ENCODE measurements around the gene TBC1D16. TPM values are rescaled to one million over a fixed set of nuclear protein-coding genes. Genes with fewer than 3 reads are reported as not detected.
A peak's percentile ranks its signal among the peaks of the same experiment; 100 is the strongest.

TBC1D16 gene
- total RNA-seq, 4 donors from 2014 or later = 6.4 to 20.2 (median 11.5) TPM

DNA sequence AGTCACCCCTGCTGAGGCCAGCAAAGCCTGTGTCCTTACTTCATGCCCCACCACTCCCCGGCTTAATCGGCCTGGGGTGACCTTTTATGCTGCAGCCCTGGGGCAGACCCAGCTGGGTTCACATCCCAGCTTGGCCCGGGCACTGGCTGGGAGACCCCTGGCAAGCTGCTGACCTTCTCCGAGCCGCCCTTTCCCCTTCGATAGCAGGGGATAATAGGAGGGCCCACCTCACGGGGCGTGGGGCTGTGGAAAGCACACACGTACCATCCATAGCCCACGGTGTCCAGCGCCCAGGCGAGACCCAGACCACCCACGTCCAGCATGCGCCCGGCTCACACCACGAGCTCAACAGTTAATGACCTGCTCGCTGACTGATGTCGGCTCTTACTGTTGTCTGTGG, 26.8 kb downstream of the TBC1D16 start:
- Histone ChIP-seq H3K4me1 (peaks cover 6 to 22% (median 7%) of the 10 kb centered on the region in 3 donors), H3K27ac (no peak overlapping the region), H3K36me3 (peaks cover 7 to 53% (median 13%) of the 10 kb centered on the region in 3 donors), H3K4me3 (no peak overlapping the region), H3K9me3 (no peaks in the 10 kb centered on the region), H3K27me3 (no peaks in the 10 kb centered on the region)
- intact Hi-C loops (cut with DNase I) = no loop called here
- DNase-seq = no peak
- no peak for TF ChIP-seq POLR2A (IDR thresholded peaks at IDR 0.05)
- TF ChIP-seq, protein P1, sequence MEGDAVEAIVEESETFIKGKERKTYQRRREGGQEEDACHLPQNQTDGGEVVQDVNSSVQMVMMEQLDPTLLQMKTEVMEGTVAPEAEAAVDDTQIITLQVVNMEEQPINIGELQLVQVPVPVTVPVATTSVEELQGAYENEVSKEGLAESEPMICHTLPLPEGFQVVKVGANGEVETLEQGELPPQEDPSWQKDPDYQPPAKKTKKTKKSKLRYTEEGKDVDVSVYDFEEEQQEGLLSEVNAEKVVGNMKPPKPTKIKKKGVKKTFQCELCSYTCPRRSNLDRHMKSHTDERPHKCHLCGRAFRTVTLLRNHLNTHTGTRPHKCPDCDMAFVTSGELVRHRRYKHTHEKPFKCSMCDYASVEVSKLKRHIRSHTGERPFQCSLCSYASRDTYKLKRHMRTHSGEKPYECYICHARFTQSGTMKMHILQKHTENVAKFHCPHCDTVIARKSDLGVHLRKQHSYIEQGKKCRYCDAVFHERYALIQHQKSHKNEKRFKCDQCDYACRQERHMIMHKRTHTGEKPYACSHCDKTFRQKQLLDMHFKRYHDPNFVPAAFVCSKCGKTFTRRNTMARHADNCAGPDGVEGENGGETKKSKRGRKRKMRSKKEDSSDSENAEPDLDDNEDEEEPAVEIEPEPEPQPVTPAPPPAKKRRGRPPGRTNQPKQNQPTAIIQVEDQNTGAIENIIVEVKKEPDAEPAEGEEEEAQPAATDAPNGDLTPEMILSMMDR (IDR thresholded peaks at IDR 0.05) = no peak
- 67 to 80% methylated on average over 12 to 13 of the region's 18 CpGs for WGBS, 2 donors

DNA sequence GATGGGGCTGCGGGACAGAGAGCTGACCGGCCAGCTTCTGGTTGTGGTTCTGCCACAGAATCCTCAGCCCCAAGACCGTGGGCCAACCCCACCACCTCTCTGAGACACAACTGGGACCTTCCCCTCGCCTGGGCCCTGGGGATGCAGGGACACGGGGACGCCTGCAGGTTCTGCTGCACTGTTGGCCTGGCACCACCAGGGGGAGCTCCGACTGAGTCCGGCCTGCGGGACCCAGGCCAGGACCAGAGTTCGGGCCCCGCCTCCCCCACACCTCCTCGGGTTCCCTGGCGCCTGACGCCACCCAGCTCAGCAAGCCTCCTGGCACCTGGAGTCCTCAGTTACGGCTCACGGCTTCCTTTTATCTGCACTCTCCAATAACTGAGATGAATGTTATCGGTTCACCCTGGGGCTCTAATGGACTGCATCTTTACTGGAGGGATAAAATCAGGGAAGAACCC, 27.3 kb downstream of the TBC1D16 start:
- Histone ChIP-seq H3K27me3 (no peaks in the 10 kb centered on the region), H3K4me1 (peaks cover 6 to 22% (median 7%) of the 10 kb centered on the region in 3 donors), H3K9me3 (no peaks in the 10 kb centered on the region), H3K27ac (no peak overlapping the region), H3K4me3 (peak overlapping the region in 1 of 4 donors; percentile 8), H3K36me3 (peaks cover 7 to 49% (median 13%) of the 10 kb centered on the region in 3 donors)
- WGBS, 2 donors = 3 to 20% methylated on average over 6 to 8 of the region's 17 CpGs
- no peak for TF ChIP-seq POLR2A (IDR thresholded peaks at IDR 0.05)
- TF ChIP-seq, protein P1 (IDR thresholded peaks at IDR 0.05) = peak; percentile 90 to 98 (median 96)
- no peak for DNase-seq
- intact Hi-C loops (cut with DNase I) = no loop called here

DNA sequence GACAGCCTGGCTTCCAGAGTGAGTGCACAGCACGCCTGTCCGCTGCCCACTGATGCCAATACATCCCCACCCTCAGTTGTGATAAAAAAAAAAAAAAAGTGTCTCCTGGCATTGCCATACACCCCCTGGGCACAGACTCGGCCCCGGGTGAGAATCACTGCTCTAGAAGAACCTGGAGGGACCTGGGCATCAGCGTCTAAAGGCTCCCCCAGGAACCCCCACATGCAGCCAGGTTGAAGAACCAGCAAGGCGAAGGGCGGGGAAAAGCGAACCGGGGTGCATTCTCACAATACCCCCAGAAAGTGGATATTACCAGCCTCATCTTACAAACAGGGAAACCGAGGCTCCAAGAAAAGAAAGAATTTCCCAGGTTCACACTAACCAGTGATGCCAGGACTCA, 27.7 kb downstream of the TBC1D16 start:
- H3K4me1 ChIP-seq = peaks cover 6 to 22% (median 7%) of the 10 kb centered on the region in 3 donors
- peaks cover 7 to 48% (median 9%) of the 10 kb centered on the region in 3 donors for H3K36me3 ChIP-seq
- intact Hi-C loops (cut with DNase I) = no loop called here
- no peaks in the 10 kb centered on the region for H3K27me3 ChIP-seq
- H3K9me3 ChIP-seq = no peaks in the 10 kb centered on the region
- DNase-seq = no peak
- no peak for TF ChIP-seq POLR2A (IDR thresholded peaks at IDR 0.05)
- TF ChIP-seq, protein P1 (IDR thresholded peaks at IDR 0.05) = no peak
- no peak overlapping the region for H3K4me3 ChIP-seq
- no peak overlapping the region for H3K27ac ChIP-seq
- WGBS, 2 donors = 69 to 82% methylated on average over 7 to 8 of the region's 10 CpGs

DNA sequence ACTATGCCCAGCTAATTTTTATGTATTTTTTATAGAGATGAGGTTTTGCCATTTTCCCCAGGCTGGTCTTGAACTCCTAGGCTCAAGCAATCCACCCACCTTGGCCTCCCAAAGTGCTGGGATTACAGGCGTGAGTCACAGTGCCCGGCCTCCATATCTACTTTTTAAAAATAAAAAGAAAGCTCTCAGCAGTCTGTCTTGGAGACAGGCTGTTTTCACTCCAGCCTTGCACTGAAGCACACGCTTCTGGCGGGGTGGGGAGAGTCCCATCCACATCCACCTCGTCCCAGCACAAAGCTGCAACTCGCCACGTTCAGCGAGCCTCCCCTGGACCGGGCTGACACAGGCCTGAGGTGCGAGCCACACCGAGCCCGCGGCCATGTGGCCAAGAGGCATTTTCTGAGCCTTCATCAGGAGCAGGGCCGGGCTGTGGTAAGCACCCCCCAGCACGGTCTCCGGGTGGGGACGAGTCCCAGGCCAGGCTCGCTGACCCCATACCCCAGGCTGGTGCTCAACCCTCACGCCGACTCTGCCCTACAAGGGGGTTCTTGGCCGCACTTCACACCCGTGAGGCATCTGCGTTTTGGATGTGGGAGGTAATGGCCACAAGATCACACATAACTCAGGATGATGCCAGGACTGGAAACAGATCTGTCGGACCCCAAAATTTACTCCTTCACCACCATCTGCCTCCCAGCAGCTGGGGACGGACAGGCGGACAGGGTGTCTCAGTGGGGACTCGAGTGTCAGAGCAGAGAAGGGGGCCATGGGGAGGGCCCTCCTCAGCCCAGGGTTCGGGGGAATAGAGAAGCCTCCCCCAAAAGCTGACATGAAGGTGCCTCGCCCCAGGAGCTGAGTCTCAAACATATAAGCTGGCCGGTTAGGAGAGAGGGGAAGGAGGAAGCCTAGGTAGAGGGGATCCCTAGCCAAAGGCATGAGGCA, 28.6 kb downstream of the TBC1D16 start:
- intact Hi-C loops (cut with DNase I) = no loop called here
- no peak for DNase-seq

More for the DNA sequence above, 28.6 kb downstream of the TBC1D16 start:
- TF ChIP-seq POLR2A (IDR thresholded peaks at IDR 0.05) = no peak
- TF ChIP-seq, protein P1 (IDR thresholded peaks at IDR 0.05) = no peak
- Histone ChIP-seq H3K9me3 (no peaks in the 10 kb centered on the region), H3K4me1 (peaks cover 6 to 22% (median 7%) of the 10 kb centered on the region in 3 donors), H3K27me3 (no peaks in the 10 kb centered on the region), H3K36me3 (peaks cover 7 to 48% (median 13%) of the 10 kb centered on the region in 3 donors), H3K27ac (no peak overlapping the region), H3K4me3 (no peak overlapping the region)
- WGBS, 2 donors = 85 to 91% methylated on average over 13 to 18 of the region's 30 CpGs

All from esophagus squamous epithelium (tissue), 5 donors.